SK-N-SH (cell line): ENCODE data around the gene SLC12A7. TPM values are rescaled to one million over a fixed set of nuclear protein-coding genes. Genes with fewer than 3 reads are reported as not detected.

Experiments
- CTCF ChIA-PET: fragments of 300-600, 350-600 bp; formaldehyde crosslinking; extraction: SDS; loops from one replicate; lab custom pipeline; 2021; lab: Yijun Ruan, JAX
- POLR2A ChIA-PET: fragments of 350-600 bp; sonication (Branson Sonifier 250); formaldehyde crosslinking; extraction: SDS; loops from one replicate; lab custom pipeline; 2020; ENCODE audit warnings: antibody characterized with exemption, inconsistent platforms; lab: Yijun Ruan, JAX
- DNase-seq: peaks from one replicate; pipeline ENCODE4 v3.0.0; 2012
- H2AFZ ChIP-seq: fragments of 200-600 bp; sonication (generic); 2 replicates; pipeline ENCODE4 v1.8.1; 2016; ENCODE audit warnings: antibody characterized with exemption, mild to moderate bottlenecking, low read depth
- H3F3A ChIP-seq: fragments of 200-600 bp; sonication (generic); replicated peaks from 2 replicates; pipeline ENCODE3; 2016; ENCODE audit warnings: antibody characterized with exemption, mild to moderate bottlenecking; ENCODE audit not compliant: insufficient read depth
- H3K27ac ChIP-seq, 2 experiments: fragments of 200-500 bp in 1 of 2; fragments of 200-600 bp in 1 of 2; sonication (Bioruptor generic) in 1 of 2; sonication (generic), shearing (Covaris generic) in 1 of 2; 2 replicates each; pipeline versions ENCODE4 v1.5.1 to v1.6.1; 2014 to 2016; ENCODE audit warnings: low read depth in 2 of 2, inconsistent platforms in 1 of 2, low read length in 1 of 2, mild to moderate bottlenecking in 1 of 2, mixed read lengths in 1 of 2
- H3K27me3 ChIP-seq: fragments of 200-600 bp; sonication (generic), shearing (Covaris generic); 2 replicates; pipeline ENCODE4 v1.6.1; 2016; ENCODE audit warnings: mixed run types; ENCODE audit not compliant: insufficient read depth
- H3K36me3 ChIP-seq, 2 experiments: fragments of 200-500 bp in 1 of 2; fragments of 200-600 bp in 1 of 2; sonication (Bioruptor generic) in 1 of 2; sonication (generic) in 1 of 2; replicated peaks in 1 of 2; 2 replicates each; pipeline versions ENCODE3 to v1.5.1; 2014 to 2016; ENCODE audit warnings: low read length in 1 of 2, mild to moderate bottlenecking in 1 of 2; ENCODE audit not compliant: insufficient read depth in 2 of 2, control insufficient read depth in 1 of 2
- H3K4me1 ChIP-seq, 2 experiments: fragments of 200-500 bp in 1 of 2; fragments of 200-600 bp in 1 of 2; sonication (Bioruptor generic) in 1 of 2; sonication (generic), shearing (Covaris generic) in 1 of 2; 2 replicates each; pipeline versions ENCODE4 v1.5.1 to v1.6.1; 2014 to 2016; ENCODE audit warnings: low read depth in 1 of 2, low read length in 1 of 2, mixed run types in 1 of 2; ENCODE audit not compliant: insufficient read depth in 2 of 2, control insufficient read depth in 1 of 2
- H3K4me2 ChIP-seq: fragments of 200-600 bp; sonication (generic), shearing (Covaris generic); 2 replicates; pipeline ENCODE4 v1.6.1; 2017; ENCODE audit warnings: mixed run types
- H3K4me3 ChIP-seq, 2 experiments: fragments of 200-500 bp in 1 of 2; fragments of 200-600 bp in 1 of 2; sonication (Bioruptor generic) in 1 of 2; sonication (generic), shearing (Covaris generic) in 1 of 2; 2 replicates each; pipeline versions ENCODE4 v1.5.1 to v1.8.1; 2014 to 2016; ENCODE audit warnings: low read depth in 2 of 2, inconsistent platforms in 1 of 2, low read length in 1 of 2, mild to moderate bottlenecking in 1 of 2, mixed read lengths in 1 of 2, moderate library complexity in 1 of 2
- H3K79me2 ChIP-seq: fragments of 200-600 bp; sonication (generic); 2 replicates; pipeline ENCODE4 v1.8.1; 2017; ENCODE audit warnings: mild to moderate bottlenecking; ENCODE audit not compliant: insufficient read depth
- H3K9ac ChIP-seq: fragments of 200-600 bp; sonication (generic); 2 replicates; pipeline ENCODE4 v1.6.1; 2017; ENCODE audit warnings: mixed run types
- H3K9me2 ChIP-seq: fragments of 200-600 bp; sonication (generic); 2 replicates; pipeline ENCODE4 v1.6.1; 2017; ENCODE audit warnings: mixed run types
- H3K9me3 ChIP-seq: fragments of 200-600 bp; sonication (generic); 2 replicates; pipeline ENCODE4 v1.6.1; 2017; ENCODE audit warnings: mixed run types, mild to moderate bottlenecking, moderate library complexity
- H4K20me1 ChIP-seq: fragments of 200-600 bp; sonication (generic); 2 replicates; pipeline ENCODE4 v1.6.1; 2017; ENCODE audit warnings: mild to moderate bottlenecking, mixed run types; ENCODE audit not compliant: insufficient read depth
- FOXJ3 ChIP-seq: sonication (generic); formaldehyde crosslinking; IDR thresholded peaks from 2 replicates; pipeline ENCODE4 v1.5.1; 2020; ENCODE audit warnings: mild to moderate bottlenecking, missing genetic modification reagents
- POLR2AphosphoS5 ChIP-seq: IDR thresholded peaks from 2 replicates; pipeline ENCODE4 v1.6.1; 2012; ENCODE audit warnings: low read depth, low read length
- SIN3A ChIP-seq: IDR thresholded peaks from 2 replicates; pipeline ENCODE4 v1.6.1; 2012; ENCODE audit warnings: low read depth, mild to moderate bottlenecking, low read length, moderate library complexity, borderline replicate concordance
- SMC3 ChIP-seq: IDR thresholded peaks from 2 replicates; pipeline ENCODE4 v1.6.1; 2012; ENCODE audit warnings: low read depth, low read length, improper control_type of control experiment
- TAF1 ChIP-seq: IDR thresholded peaks from 2 replicates; pipeline ENCODE4 v1.6.1; 2012; ENCODE audit warnings: low read depth, mild to moderate bottlenecking, low read length, moderate library complexity, borderline replicate concordance
- TEAD4 ChIP-seq: IDR thresholded peaks from 2 replicates; pipeline ENCODE4 v1.4.0; 2012; ENCODE audit warnings: mild to moderate bottlenecking, borderline replicate concordance; ENCODE audit not compliant: insufficient read depth
- USF1 ChIP-seq: IDR thresholded peaks from 2 replicates; pipeline ENCODE4 v1.4.0; 2012; ENCODE audit warnings: low read depth, borderline replicate concordance
- YY1 ChIP-seq: IDR thresholded peaks from 2 replicates; pipeline ENCODE4 v1.4.0; 2012; ENCODE audit warnings: low read depth, mild to moderate bottlenecking
- ZBTB33 ChIP-seq: IDR thresholded peaks from 2 replicates; pipeline ENCODE4 v1.4.0; 2012; ENCODE audit warnings: low read depth, borderline replicate concordance
- WGBS: methylation state at CpG from one replicate; pipeline ENCODE4 v1.1.6; 2017; ENCODE audit warnings: low lambda C conversion rate; 5-methylcytosine and 5-hydroxymethylcytosine counted together
- polyA plus RNA-seq, 3 experiments: library from polyadenylated mRNA; depleted of rRNA; stranded (reverse); fragments of >200 nt; gene quantifications; 2 replicates each; pipeline ENCODE4 v1.2.3, GENCODE V29; 2012
- TF ChIP-seq, protein P1 (sequence below): IDR thresholded peaks from 2 replicates; pipeline ENCODE4 v1.4.0; 2012; ENCODE audit warnings: low read depth
- TF ChIP-seq, protein P2 (sequence below): fragments of 150-350 bp; IDR thresholded peaks from 2 replicates; pipeline ENCODE4 v1.6.1; 2016; ENCODE audit warnings: mild to moderate bottlenecking, low read depth, low read length

The SLC12A7 gene
- polyA plus RNA-seq, 1 of the 3 experiments (the other 2 are of a cell fraction): 2.6 TPM

DNA sequence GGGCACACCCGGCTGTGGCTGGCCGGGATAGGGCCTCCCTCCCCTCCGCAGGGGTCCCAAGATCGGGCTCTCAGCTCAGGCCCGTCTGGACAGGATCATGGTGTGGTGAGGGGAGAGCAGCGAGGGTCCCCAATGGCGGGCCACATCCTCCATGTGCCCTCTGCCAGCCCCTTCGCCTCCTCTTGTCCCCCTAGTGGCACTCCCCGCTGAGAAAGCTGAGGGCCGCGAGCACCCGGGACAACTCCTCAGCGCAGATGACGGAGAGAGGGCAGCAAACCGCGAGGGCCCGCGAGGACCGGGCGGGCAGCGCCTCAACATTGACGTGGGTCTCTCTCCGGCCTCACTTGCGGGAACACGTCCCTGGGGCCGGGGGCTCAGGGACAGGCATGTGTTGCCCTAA lies 78.7 kb downstream of the SLC12A7 start:
- TF ChIP-seq, protein P1, sequence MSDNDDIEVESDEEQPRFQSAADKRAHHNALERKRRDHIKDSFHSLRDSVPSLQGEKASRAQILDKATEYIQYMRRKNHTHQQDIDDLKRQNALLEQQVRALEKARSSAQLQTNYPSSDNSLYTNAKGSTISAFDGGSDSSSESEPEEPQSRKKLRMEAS: no peak
- Histone ChIP-seq H3K27me3 (no peaks in the 10 kb centered on the region), H3K36me3 (no peaks in the 10 kb centered on the region), H3K9me3 (no peaks in the 10 kb centered on the region), H4K20me1 (no peaks in the 10 kb centered on the region), H3K9me2 (no peaks in the 10 kb centered on the region), H3K4me3 (no peak overlapping the region), H3K4me2 (no peak overlapping the region), H3F3A (no peaks in the 10 kb centered on the region), H3K9ac (no peak overlapping the region), H3K27ac (no peak overlapping the region), H2AFZ (no peak overlapping the region), H3K79me2 (no peaks in the 10 kb centered on the region), H3K4me1 (no peaks in the 10 kb centered on the region; a peak in 1 of 4 replicates)
- ChIA-PET POLR2A (no interaction called here), CTCF (interaction anchor here (1.1 to 2.8 kb wide), 2 partner anchors 26 to 134 kb away, joined by 3 to 13 read pairs; no protein-coding TSS in a partner anchor)
- DNase-seq: peak; percentile 19
- WGBS: 83% methylated on average over 12 of the region's 26 CpGs

DNA sequence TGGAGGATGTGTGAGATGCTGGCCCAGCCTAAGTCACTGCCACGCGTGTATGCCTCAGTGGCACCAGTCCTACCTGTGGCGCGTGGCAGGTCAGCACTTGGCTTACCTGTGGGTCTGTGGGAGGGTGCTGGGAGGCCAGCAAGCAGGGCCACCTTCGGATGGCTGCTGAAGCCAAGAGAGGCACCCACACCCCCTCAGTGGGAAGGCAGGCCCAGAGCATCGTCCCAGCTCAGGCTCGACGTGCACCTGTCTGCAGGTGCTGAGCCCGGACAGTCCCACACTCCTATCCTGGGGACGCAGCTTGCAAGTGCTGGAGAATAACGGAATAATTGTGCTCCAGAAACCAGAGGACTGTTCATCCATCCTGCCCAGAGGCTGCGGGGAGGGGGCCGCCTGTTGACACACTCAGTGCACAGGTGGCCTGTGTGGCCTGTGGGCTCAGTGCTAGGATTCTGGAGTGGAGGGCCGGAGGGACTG lies 79.3 kb downstream of the SLC12A7 start:
- Histone ChIP-seq H4K20me1 (no peaks in the 10 kb centered on the region), H3K4me1 (no peaks in the 10 kb centered on the region; a peak in 1 of 4 replicates), H3K36me3 (no peaks in the 10 kb centered on the region), H3K79me2 (no peaks in the 10 kb centered on the region), H3K9me3 (no peaks in the 10 kb centered on the region), H3F3A (no peaks in the 10 kb centered on the region), H3K27me3 (no peaks in the 10 kb centered on the region), H3K9me2 (no peaks in the 10 kb centered on the region), H3K27ac (no peak overlapping the region), H3K9ac (no peak overlapping the region), H3K4me3 (no peak overlapping the region), H2AFZ (no peak overlapping the region), H3K4me2 (no peak overlapping the region)
- POLR2A ChIA-PET: no interaction called here
- WGBS: no CpG with 5 or more reads among the region's 14 CpGs
- CTCF ChIA-PET: interaction anchor here (1.1 to 2.8 kb wide), 3 partner anchors 25 to 141 kb away, joined by 3 to 13 read pairs (median 3); no protein-coding TSS in a partner anchor
- no peak for DNase-seq
- TF ChIP-seq, protein P2, sequence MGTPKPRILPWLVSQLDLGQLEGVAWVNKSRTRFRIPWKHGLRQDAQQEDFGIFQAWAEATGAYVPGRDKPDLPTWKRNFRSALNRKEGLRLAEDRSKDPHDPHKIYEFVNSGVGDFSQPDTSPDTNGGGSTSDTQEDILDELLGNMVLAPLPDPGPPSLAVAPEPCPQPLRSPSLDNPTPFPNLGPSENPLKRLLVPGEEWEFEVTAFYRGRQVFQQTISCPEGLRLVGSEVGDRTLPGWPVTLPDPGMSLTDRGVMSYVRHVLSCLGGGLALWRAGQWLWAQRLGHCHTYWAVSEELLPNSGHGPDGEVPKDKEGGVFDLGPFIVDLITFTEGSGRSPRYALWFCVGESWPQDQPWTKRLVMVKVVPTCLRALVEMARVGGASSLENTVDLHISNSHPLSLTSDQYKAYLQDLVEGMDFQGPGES: no peak
- TF ChIP-seq SMC3 (no peak), ZBTB33 (no peak)

GRCh38 chr5:1032011-1032410 lies 79.9 kb downstream of the SLC12A7 start:
- no peaks in the 10 kb centered on the region for H3K36me3 ChIP-seq
- H2AFZ ChIP-seq: no peak overlapping the region
- no peaks in the 10 kb centered on the region for H3F3A ChIP-seq
- no peak overlapping the region for H3K27ac ChIP-seq
- CTCF ChIA-PET: interaction anchor here (1.0 to 2.8 kb wide), 5 partner anchors 8 to 142 kb away, joined by 3 to 13 read pairs (median 3); no protein-coding TSS in a partner anchor
- H3K9me2 ChIP-seq: no peaks in the 10 kb centered on the region
- no peaks in the 10 kb centered on the region for H3K9me3 ChIP-seq
- DNase-seq: peak; percentile 8
- no peaks in the 10 kb centered on the region for H3K27me3 ChIP-seq
- 73% methylated on average over 10 of the region's 16 CpGs for WGBS
- no peak overlapping the region for H3K4me3 ChIP-seq
- H3K79me2 ChIP-seq: no peaks in the 10 kb centered on the region
- H4K20me1 ChIP-seq: no peaks in the 10 kb centered on the region
- H3K9ac ChIP-seq: no peak overlapping the region
- no peak overlapping the region for H3K4me2 ChIP-seq
- POLR2A ChIA-PET: no interaction called here
- TF ChIP-seq YY1 (no peak), FOXJ3 (no peak), USF1 (no peak), SIN3A (no peak), POLR2AphosphoS5 (no peak), TAF1 (no peak), TEAD4 (no peak)
- H3K4me1 ChIP-seq: no peaks in the 10 kb centered on the region; a peak in 1 of 4 replicates
